Upper lobe of left lung (tissue), 6 donors: ENCODE results near the gene TTLL12. TPM values are rescaled to one million over a fixed set of nuclear protein-coding genes. Genes with fewer than 3 reads are reported as not detected.

ENCODE experiments used
- ATAC-seq, 2 donors: fragments of 200-7000 bp; cut with Tn5 transposase; one replicate each; pipeline ENCODE4 v1.9.1; 2022; ENCODE audit warnings: mild to moderate bottlenecking in 2 of 2, moderate library complexity in 2 of 2; ENCODE audit not compliant: low FRiP score in 2 of 2
- DNase-seq, 2 donors: peaks; one replicate each; pipeline ENCODE4 v3.0.0-alpha.2; 2019 to 2020
- H3K27ac ChIP-seq, 4 donors: fragments of 200-600 bp; sonication (generic); one replicate each; pipeline ENCODE4 v1.5.1; 2016 to 2019
- H3K27me3 ChIP-seq, 4 donors: fragments of 200-600 bp; sonication (generic); one replicate each; pipeline ENCODE4 v1.5.1; 2017 to 2019
- H3K36me3 ChIP-seq, 4 donors: fragments of 200-600 bp; sonication (generic); one replicate each; pipeline ENCODE4 v1.5.1; 2016 to 2019
- H3K4me1 ChIP-seq, 4 donors: fragments of 200-600 bp; sonication (generic); one replicate each; pipeline ENCODE4 v1.5.1; 2018 to 2019
- H3K4me3 ChIP-seq, 4 donors: fragments of 200-600 bp; sonication (generic); one replicate each; pipeline ENCODE4 v1.5.1; 2017 to 2019; ENCODE audit warnings: mild to moderate bottlenecking in 2 of 4, moderate library complexity in 1 of 4
- H3K9me3 ChIP-seq, 4 donors: fragments of 200-600 bp; sonication (generic); one replicate each; pipeline ENCODE4 v1.5.1; 2018 to 2019
- EP300 ChIP-seq, 4 donors: sonication (generic); formaldehyde crosslinking; IDR thresholded peaks; one replicate each; pipeline ENCODE4 v1.5.1; 2017; ENCODE audit warnings: antibody characterized with exemption in 4 of 4, control low read depth in 2 of 4
- POLR2A ChIP-seq, 4 donors: fragments of 450-650 bp; IDR thresholded peaks; one replicate each; pipeline ENCODE4 v1.5.1; 2016 to 2017; ENCODE audit warnings: antibody characterized with exemption in 4 of 4, mild to moderate bottlenecking in 2 of 4
- POLR2AphosphoS5 ChIP-seq, 2 donors: sonication (generic); formaldehyde crosslinking; IDR thresholded peaks; one replicate each; pipeline ENCODE4 v1.5.1; 2017; ENCODE audit warnings: antibody characterized with exemption in 2 of 2
- WGBS, 2 donors: methylation state at CpG; one replicate each; pipeline ENCODE4 v1.1.5; 2017 to 2018; 5-methylcytosine and 5-hydroxymethylcytosine counted together
- total RNA-seq, 6 donors: library from RNA; depleted of rRNA in 4 of 6; stranded (reverse); fragments of >200 nt in 4 of 6; gene quantifications; one replicate each; pipeline versions ENCODE4 v1.1.0 to v1.2.1, GENCODE V29; 2016 to 2021
- TF ChIP-seq, protein P1 (sequence below), 6 experiments: fragments of 450-650 bp in 4 of 6; fragments of 200-600 bp in 2 of 6; sonication (generic) in 2 of 6; IDR thresholded peaks; one replicate each; pipeline ENCODE4 v1.5.1; 2016 to 2019; ENCODE audit warnings: antibody characterized with exemption in 6 of 6
- donor health status: DM: no; HTN: no; CAD: no; lungs with moderate emphysema.
- donor health status: DM: no; HTN: yes; CAD: no; lungs with severe emphysema.

Gene TTLL12
- total RNA-seq, 6 donors from 2014 or later, result 19.6 to 49.2 (median 25.0) TPM

DNA sequence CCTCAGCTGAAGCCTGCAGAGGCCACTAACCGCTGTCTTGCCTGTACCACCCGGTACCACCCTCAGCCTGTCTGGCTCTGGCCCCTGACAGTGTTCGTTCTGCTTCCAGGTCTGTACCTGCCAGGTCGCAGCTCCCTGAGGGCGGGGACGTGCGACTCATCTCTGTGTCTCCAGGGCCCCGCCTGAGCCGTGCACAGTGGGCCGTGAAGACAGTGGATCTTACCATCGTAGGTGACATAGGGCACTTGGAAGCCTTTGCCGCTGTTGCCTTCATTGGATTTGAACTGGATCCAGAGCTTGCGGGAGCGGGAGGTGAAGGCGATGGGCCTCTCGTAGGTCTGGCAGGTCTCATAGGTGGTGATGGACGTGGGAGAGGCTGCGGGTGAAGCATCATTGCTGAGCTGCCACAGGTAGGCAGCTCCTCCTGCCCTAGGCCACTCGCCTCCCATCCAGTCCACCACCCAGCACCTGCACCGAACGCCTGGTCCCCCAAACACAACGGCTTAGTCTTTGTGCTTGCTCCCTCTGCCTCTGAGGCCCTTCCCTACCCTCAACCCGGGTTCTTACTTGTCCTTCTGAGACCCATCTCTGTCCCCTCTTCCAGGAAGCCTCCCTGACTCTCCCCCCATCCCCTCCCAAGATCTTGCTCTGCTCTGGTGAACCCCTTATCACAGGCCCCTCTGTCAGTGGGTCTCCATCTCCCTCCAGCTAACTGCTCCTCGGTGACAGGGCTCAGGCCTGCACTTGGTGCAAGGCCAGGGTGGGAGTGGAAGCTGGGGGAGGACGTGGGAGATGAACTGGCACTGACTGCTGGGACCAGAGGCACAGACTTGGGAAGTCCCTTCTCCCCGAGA is 21.1 kb upstream of the TTLL12 start:
- WGBS, 2 donors, result 89 to 91% methylated on average over 19 to 26 of the region's 26 CpGs

GRCh38 chr22:43207386-43207785 is 20.5 kb upstream of the TTLL12 start:
- Histone ChIP-seq H3K4me3 (no peak overlapping the region), H3K9me3 (no peaks in the 10 kb centered on the region), H3K27ac (no peak overlapping the region), H3K4me1 (peaks cover 0 to 4% (median 0%) of the 10 kb centered on the region in 4 donors), H3K27me3 (no peaks in the 10 kb centered on the region), H3K36me3 (peaks cover 0 to 14% (median 0%) of the 10 kb centered on the region in 4 donors)
- WGBS, 2 donors, result 92% methylated on average over 13 of the region's 13 CpGs
- no peak for TF ChIP-seq POLR2A (IDR thresholded peaks at IDR 0.05)
- TF ChIP-seq EP300 (IDR thresholded peaks at IDR 0.05), result no peak
- TF ChIP-seq, protein P1, sequence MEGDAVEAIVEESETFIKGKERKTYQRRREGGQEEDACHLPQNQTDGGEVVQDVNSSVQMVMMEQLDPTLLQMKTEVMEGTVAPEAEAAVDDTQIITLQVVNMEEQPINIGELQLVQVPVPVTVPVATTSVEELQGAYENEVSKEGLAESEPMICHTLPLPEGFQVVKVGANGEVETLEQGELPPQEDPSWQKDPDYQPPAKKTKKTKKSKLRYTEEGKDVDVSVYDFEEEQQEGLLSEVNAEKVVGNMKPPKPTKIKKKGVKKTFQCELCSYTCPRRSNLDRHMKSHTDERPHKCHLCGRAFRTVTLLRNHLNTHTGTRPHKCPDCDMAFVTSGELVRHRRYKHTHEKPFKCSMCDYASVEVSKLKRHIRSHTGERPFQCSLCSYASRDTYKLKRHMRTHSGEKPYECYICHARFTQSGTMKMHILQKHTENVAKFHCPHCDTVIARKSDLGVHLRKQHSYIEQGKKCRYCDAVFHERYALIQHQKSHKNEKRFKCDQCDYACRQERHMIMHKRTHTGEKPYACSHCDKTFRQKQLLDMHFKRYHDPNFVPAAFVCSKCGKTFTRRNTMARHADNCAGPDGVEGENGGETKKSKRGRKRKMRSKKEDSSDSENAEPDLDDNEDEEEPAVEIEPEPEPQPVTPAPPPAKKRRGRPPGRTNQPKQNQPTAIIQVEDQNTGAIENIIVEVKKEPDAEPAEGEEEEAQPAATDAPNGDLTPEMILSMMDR (IDR thresholded peaks at IDR 0.05), result no peak
- no peak for TF ChIP-seq POLR2AphosphoS5 (IDR thresholded peaks at IDR 0.05)
- ATAC-seq (no peak), DNase-seq (no peak)

More for the DNA sequence above, 21.1 kb upstream of the TTLL12 start:
- Histone ChIP-seq H3K36me3 (peaks cover 0 to 14% (median 0%) of the 10 kb centered on the region in 4 donors), H3K4me3 (no peak overlapping the region), H3K4me1 (peaks cover 0 to 4% (median 0%) of the 10 kb centered on the region in 4 donors), H3K27me3 (no peaks in the 10 kb centered on the region), H3K27ac (no peak overlapping the region), H3K9me3 (no peaks in the 10 kb centered on the region)
- DNase-seq (no peak), ATAC-seq (no peak)
- TF ChIP-seq EP300 (IDR thresholded peaks at IDR 0.05), result no peak

GRCh38 chr22:43206509-43207161 is 19.7 kb upstream of the TTLL12 start:
- ATAC-seq (no peak), DNase-seq (peak in 1 of 2 donors; percentile 32)
- Histone ChIP-seq H3K27ac (no peak overlapping the region), H3K27me3 (no peaks in the 10 kb centered on the region), H3K4me3 (no peak overlapping the region), H3K9me3 (no peaks in the 10 kb centered on the region), H3K36me3 (peaks cover 0 to 14% (median 0%) of the 10 kb centered on the region in 4 donors), H3K4me1 (peaks cover 0 to 4% (median 0%) of the 10 kb centered on the region in 4 donors)
- 41 to 45% methylated on average over 17 to 21 of the region's 23 CpGs for WGBS, 2 donors
- TF ChIP-seq, protein P1 (IDR thresholded peaks at IDR 0.05), result no peak

- no peak overlapping the region for H3K4me3 ChIP-seq
- peaks cover 0 to 4% (median 0%) of the 10 kb centered on the region in 4 donors for H3K4me1 ChIP-seq
- WGBS, 2 donors, result 59 to 74% methylated on average over 5 of the region's 5 CpGs
- no peak overlapping the region for H3K27ac ChIP-seq
- ATAC-seq, result no peak
- no peak for TF ChIP-seq POLR2AphosphoS5 (IDR thresholded peaks at IDR 0.05)
- TF ChIP-seq EP300 (IDR thresholded peaks at IDR 0.05), result no peak
- TF ChIP-seq, protein P1 (IDR thresholded peaks at IDR 0.05), result no peak
- TF ChIP-seq POLR2A (IDR thresholded peaks at IDR 0.05), result no peak
- no peak for DNase-seq
- no peaks in the 10 kb centered on the region for H3K27me3 ChIP-seq
- H3K36me3 ChIP-seq, result peaks cover 0 to 14% (median 0%) of the 10 kb centered on the region in 4 donors
- no peaks in the 10 kb centered on the region for H3K9me3 ChIP-seq
Observed at GRCh38 chr22:43205748-43206508, 19.0 kb upstream of the TTLL12 start.

DNA sequence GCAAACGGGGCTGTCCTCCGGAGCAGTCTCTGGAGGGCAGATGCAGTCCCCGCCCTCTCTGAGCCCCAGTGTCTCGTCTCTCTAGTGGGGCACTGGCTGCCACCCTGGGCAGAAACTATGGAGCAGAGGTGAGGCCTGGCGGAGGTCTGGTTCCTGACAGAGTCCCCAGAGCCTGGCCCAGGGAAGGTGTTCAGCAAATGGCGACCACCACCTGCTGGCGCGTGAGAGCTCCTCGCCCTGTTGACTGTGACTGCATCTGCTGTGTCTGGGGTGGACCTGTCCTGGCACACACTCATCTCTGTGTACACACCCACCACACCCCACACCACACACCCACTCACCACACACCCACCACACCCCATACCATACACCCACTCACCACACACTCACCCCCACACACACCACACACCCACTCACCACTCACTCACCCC is 18.3 kb upstream of the TTLL12 start:
- Histone ChIP-seq H3K27ac (no peak overlapping the region), H3K36me3 (peaks cover 0 to 10% (median 0%) of the 10 kb centered on the region in 4 donors), H3K9me3 (no peaks in the 10 kb centered on the region), H3K4me3 (no peak overlapping the region), H3K4me1 (peaks cover 0 to 4% (median 0%) of the 10 kb centered on the region in 4 donors), H3K27me3 (no peaks in the 10 kb centered on the region)
- WGBS, 2 donors, result 91 to 92% methylated on average over 4 to 9 of the region's 9 CpGs
- ATAC-seq, result no peak
- TF ChIP-seq EP300 (IDR thresholded peaks at IDR 0.05) (no peak), POLR2A (IDR thresholded peaks at IDR 0.05) (no peak)
- TF ChIP-seq, protein P1 (IDR thresholded peaks at IDR 0.05), result no peak
- DNase-seq, result peak in 1 of 2 donors; percentile 30
